GM21423 (cell line): ENCODE results near the gene AKAP8.
"Not testable (repeated sequence)": the region's sequence is repeated elsewhere in the genome, so short reads cannot be mapped to it uniquely, and the experiment has no call there.

Source experiments
- ATAC-seq: cut with Tn5 transposase; IDR thresholded peaks from one replicate; pipeline ENCODE4 v1.9.1; 2021; ENCODE audit warnings: mild to moderate bottlenecking, moderate library complexity; ENCODE audit not compliant: unreplicated experiment

The AKAP8 gene

DNA sequence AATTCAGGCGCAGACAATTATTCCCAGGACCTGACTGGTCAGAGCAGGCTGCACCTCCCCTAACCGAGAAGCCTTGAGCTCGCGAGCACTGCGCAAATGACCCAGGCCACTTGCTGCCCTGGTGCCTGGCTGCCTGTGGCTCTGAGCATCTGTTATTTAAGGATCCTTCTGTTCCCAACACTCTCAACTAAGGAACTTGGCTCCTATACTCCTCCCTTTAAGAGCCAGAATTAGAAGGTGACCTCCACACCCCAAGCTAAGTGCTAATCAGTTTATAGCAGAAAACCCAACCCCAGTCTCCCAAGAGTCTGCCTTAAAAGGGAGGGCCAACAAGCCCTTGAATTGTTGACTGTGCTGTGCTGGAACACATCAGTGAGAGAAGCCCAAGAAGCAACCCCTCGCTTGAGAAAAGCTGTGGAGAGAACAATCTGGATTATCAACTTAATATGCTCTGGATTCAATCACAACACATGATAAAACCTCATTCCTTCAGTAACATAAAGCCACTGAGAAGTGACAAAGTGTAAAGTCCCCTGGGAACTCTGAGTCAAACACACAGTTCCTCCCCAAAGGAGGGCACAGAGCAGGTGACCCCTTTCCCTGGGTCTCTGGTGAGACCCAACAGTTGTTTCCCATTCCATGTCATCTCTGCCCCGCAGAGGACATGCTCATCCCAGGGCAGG, 24.7 kb upstream of the AKAP8 start:
- no peak for ATAC-seq

DNA sequence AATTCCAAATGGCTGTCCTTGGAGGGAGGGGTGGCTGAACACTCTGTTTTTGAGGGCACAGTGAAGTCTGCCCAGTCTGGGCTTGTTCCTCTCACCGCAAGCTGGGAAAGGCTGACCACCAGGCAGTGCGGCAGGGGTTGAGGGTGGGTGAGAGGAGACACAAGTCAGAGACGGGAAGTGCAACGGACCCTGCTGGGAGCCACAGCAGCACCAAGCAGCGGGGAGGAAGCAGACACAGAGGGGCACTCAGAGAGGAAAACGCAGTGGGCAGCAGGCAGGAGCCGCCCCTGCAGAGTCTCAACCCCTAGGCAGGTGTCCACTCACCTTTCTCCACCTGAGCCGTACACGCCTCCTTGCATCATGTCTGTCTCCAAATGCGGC, 23.6 kb upstream of the AKAP8 start:
- no peak for ATAC-seq

DNA sequence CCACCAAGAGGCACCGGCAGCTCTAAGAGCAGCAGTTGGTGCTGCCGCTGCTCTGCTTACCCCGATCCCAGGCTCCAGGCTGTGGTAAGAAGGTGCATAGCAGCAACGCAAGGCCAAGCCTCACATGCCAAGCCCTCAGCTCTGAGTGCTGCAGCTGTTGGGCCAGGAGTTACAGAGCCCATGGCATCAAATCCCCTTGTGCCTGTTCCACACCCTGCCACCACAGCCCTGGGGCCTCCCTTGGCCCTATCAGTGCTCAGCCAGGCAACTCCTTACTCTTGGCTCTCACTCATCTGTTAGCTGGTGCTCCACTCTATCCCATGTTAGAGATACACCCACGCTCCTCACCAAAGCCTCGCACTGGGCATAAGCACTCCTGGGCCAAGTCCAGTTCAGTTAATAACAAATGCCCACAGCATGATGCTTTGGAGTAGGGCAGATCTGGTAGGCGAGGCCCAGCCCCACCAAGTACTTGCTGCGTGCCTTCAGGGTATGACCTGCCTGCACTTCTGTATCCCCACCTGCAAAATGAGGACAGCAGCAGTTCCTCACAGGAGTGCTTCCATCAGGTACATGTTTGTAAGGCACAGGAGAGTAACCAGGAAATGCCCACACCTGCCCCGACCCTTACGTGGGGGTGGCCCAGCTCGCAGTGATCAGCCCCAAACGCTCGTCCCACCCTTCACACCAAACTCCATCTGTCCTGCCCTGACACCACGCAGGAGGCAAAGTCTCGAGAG, 23.0 kb upstream of the AKAP8 start:
- no peak for ATAC-seq

DNA sequence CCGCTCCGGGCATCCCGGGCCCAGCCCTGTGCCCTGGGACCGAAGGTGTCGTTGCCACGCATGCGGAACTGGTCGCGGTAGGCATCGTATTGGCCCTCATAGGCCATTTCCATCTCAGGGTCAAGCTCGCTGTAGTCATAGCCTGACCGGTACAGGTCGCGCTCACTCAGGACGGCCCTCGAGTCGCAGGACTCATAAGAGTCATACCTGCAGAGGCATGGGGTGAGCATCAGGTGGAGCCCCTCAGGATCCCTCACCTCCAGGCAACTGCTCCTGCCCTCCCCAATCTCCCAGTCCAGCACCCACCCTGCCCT, 21.8 kb upstream of the AKAP8 start:
- no peak for ATAC-seq

DNA sequence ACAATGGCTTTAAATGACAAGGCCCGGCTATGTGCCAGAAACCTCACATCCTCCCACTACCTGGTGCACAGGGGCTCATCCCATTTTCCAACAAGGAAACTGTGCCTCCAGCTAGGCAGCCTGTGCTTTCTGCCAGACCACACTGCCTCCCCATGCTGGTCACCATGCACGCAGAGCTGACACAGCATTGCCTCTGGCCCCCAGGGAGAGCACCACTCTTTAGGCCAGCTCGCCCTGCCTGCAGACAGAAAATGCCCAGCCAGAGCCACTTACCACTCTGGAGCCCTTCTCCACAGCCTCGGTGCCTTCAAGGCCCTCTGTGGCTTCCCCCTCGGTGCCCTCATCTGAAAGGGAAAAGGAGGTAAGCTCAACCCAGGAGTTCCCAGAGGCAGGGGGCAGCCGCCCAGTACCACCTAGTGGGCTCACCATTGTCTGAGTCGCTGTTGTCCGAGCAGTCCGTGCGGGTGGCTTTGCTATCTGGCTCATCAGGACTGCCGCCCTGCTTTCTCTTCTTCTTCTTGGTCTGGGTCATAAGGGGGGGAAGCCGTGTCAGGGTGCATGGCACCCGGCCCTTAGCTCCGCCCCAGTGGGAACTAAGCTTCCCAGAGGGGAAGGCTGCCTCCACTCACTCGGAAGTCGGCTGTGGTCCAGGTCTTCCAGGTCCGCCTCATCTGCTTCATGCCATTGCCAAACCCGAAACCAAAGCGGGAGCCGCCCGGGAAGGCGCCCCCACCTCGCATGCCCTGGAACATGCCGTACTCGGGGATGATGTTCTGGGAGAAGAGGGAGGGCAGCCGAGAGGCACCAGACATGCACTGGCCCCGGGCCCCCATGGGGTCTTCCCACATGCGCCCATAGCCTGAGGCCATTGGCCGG, 21.2 kb upstream of the AKAP8 start:
- no peak for ATAC-seq

DNA sequence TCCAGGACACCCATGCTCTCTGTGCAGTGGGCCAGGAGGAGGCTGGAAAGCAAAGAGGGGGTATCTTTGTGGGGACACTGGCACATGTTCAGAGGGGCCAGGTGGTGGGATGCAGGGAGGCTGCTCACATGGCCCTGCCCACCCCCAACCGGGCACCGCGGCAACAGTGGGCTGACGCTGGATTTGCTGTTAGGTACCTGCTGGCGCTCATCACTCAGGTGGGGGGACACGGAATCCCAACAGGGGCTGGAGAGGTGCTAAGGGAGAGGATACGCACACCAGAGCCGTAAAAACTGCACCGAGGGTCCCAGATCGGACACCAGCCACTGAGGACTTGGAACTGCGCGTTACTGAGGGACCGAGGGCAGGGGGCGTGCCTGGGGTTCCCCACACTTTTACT, 20.0 kb upstream of the AKAP8 start:
- ATAC-seq = no peak

DNA sequence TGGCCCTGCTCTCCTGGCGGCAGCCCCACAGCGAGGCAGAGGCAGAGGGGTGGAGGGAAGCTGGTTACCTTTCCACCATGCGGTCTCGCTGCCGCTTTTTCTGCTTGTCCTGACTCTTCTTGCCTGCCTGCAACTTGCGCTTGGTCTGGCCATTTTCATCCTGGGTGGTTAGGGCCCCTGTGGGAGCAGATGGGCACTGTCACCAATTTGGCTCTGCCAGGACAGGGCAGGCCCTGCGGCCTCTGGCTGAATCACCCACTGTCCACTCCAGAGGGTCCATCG, 19.6 kb upstream of the AKAP8 start:
- ATAC-seq = no peak

DNA sequence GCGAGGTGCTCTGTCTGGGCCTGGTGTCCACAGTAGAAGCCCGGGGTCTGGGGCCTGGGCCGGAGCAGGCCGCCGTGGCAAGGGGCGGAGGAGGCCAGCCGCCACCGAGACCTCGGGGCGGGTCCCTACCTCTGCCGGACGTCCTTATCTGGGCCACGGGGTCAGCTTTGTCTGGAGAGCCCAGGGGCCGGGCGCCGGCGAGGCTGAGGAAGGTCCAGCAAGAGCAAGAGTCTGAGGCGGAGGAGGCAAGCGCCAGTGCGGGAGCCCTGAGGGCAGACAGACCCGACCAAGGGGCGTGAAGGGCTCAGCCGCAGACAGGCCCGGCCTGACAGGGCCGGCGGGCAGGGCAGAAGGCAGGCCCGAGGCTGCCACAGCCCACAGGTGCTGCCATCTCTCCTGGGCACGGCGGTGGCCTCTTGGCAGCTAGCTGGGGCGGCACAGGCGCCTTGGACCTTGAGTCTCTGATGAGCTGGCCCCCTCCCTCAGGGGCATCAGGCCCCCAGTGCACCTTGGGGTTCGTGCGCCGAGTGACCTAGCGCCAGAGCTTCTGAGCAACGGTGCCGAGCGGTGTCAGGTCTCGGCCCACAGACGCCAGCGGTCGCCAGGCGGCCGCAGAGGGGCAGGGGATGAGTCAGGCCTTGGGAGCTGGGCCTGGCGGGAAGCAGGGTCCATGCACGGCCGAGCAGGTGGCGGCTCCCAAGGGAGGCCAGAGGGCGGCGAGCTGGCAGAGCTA, 19.1 kb upstream of the AKAP8 start:
- no peak for ATAC-seq

DNA sequence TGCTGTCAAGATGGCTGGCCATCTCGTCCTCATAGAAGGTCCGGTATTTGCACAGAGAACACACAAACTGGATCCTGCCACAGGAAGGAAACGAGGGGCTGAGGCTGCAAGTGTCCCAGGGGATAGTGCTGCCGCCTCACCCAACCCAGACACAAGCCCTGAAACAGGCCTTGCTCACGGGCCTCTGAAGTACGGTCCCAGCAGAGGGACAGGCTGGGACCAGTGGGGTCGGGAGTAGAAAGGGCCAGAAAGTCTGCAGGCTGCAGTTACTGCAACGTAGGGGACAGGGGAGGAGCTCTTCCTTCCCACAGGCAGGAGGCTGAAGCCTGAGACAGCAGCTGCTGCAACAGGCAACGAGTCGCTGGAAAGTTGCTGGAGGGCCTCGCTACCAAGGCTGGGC, 18.2 kb upstream of the AKAP8 start:
- no peak for ATAC-seq

DNA sequence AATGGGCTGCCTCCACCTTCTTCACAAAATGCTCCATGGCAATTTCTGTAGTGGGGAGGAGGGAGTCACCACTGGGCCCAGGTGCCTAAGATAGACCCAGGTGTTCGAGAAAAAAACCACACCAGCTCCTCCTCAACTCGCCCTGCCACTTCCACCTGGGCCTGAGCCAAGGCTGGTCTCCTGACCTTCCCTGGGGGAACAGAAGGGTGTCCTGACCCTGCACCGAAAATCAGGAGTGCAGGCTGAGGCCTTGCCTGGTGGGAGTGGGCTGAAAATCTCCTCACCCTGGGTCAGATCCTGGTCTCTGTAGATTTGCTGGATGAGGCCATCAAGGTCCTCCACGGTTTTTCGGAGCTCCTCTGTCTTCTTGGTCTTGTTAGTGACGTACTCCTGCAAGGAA, 17.6 kb upstream of the AKAP8 start:
- no peak for ATAC-seq

DNA sequence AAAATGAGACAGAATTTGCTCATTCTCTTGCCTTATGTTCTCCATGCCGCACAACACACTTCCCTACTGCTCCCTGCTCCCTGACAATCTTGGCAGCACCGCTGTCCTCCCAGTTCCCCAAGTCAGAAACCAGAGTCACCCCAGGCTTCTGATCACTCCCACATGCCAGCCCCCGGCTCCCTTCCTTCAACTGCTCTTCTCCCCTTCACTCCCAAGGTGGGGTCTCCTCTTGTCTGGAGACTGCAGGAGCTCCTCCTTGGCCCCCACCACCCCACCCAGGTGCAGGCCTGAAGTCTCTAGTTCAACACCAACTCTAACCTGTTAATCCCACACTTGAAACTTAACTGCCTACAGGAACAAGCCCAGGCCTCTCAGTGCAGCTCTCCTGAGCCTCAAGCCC, 16.8 kb upstream of the AKAP8 start:
- ATAC-seq = no peak

DNA sequence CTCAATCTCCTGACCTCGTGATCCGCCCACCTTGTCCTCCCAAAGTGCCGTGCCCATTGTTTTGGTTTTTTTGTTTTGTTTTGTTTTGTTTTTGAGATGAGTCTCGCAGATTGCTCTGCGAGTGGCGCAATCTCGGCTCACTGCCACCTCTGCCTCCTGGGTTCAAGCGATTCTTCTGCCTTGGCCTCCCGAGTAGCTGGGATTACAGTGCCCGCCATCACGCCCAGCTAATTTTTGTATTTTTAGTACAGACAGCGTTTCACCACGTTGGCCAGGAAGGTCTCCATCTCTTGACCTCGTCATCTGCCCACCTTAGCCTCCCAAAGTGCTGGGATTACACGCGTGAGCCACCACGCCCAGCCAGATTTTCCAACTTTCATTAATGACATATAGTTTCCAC, 15.7 kb upstream of the AKAP8 start:
- ATAC-seq = not testable (repeated sequence)

DNA sequence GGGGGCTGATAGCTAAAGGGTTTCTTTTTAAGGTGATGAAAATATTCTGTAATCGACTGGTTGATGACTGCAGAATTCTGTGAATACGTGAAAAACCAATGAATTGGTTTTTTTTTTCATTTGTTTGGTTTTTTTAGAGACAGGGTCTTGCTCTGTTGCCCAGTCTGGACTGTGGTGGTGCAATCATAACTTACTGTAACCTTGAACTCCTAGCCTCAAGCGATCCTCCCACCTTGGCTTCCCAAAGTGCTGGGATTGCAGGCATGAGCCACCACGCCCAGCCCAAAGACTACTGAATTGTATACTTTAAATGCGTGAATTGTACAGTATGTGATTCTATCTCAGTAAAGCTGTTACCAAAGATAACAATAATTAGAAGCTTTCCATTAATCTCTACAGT, 14.8 kb upstream of the AKAP8 start:
- ATAC-seq = no peak

DNA sequence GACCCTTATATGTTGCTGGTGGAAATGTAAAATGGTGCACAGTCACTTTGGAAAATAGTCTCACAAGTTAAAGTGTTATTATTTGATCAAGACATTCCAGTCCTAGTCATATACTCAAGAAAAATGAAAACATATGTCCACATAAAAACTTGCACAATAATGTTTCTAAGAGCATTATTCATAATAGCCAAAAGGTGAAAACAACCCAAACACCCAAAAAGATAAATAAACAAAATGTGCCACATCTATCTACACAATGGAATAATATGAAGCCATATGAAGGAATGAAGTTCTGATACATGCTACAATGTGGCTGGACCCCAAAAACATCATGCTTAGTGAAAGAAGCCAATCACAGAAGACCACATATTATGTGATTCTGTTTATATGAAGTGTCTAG, 14.4 kb upstream of the AKAP8 start:
- no peak for ATAC-seq

DNA sequence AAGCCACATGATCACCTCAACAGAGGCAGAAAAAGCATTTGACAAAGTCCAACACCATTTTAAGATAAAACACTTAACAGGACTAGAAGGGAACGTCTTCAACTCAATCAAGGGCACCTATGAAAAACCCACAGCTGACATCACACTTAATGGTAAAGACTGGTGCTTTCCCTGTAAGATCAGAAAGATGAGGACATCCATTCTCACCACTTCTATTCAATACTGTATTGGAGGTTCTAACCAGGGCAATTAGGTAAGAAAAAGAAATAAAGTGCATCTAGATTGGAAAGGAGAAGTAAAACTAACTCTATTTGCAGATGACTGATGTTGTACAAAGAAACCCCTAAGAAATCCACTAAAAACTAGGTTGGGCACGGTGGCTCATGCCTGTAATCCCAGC, 11.2 kb upstream of the AKAP8 start:
- ATAC-seq = no peak

DNA sequence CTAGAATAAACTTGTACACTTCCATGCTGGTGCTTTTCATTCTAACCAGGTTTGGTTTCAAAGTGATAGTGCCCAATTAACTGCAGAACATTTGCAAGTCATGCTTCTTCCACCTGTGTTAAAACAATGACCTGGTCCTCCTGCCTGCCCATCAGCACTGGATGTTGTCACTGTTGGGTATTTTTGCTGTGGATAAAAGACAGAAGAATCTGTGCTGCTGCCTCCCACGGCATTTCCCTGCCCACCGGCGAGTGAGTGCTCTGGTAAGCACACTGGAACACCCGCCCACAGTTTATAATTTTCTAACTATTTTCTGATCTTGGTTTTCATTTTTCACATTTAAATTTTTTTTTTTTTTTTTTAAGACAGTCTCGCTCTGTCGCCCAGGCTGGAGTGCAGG, 2.3 kb upstream of the AKAP8 start:
- ATAC-seq = no peak

DNA sequence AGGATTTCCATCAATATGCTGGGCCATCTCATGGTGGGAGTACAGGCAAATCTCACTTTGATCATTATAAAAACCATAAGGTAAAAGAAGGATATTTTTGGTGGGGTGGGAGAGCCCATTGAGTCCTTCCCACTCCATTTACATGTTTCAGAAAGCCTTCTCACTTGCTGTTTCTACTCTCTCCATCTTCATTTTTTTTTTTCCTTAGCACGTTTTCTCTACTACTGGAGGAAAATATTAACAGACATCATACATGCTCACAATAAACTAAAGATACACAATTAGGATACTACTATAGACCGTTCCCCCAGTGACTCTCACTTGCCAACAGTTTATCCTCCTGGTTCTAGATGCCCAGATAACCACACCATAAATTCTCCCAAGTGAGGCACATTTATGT, 1.8 kb upstream of the AKAP8 start:
- ATAC-seq = no peak

DNA sequence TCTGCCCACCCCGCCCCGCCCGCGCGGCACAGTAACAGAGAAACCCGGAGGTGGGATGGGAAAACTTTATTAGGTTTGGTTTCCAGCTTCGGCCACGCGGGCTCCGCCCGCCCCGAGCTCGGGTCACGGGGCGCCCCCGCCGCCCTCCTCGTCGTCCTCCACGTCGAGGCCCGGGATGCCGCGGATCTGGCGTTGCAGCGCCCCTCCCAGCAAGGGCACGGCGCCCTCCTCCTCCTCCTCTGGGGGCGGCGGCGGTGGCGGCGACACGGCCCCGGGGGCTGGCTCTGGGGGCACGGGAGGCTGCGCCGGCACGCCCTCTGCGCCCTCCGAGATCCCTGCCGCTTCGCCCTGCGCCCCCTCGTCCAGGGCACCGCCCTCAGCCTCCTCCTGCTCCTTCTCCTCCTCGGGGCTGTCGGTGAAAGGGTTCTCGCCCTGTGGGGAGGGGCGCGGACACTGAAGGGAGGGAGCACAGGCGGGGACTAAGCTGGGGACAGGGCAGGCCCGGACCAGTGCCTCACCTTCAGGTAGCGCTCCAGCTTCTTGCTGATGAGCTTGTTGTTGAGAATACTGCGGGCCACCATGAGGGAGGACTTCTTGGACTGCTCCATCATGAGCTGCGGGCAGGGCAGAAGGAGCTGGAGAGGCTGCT, 536 bp upstream of the AKAP8 start:
- ATAC-seq = peak; percentile 15

DNA sequence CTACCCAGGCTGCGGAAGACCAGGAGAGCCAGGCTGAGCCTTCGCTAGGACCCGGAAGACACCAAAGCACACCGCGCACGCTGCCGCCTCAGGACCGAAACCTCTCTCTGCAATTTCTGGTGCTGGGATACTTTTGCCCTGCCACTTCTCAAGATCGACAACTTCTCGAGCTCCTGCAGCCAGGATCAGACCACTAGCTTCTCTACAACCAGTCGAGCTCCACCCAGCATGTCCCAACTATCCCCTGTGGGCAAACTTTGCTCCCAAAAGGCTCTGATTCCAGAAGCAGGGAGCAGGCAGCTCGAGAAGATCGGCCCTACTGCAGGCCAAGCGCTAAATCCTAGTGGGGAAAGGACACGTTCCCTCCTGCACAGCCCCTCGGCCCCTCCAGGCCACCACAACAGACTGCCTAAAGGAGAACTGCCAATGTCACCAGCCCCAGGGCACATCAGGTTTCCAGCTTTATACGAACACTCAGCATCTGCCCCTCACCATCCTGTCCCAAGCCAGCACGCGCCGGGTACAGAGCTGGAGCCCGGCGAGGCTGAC, 979 bp downstream of the AKAP8 start:
- no peak for ATAC-seq

DNA sequence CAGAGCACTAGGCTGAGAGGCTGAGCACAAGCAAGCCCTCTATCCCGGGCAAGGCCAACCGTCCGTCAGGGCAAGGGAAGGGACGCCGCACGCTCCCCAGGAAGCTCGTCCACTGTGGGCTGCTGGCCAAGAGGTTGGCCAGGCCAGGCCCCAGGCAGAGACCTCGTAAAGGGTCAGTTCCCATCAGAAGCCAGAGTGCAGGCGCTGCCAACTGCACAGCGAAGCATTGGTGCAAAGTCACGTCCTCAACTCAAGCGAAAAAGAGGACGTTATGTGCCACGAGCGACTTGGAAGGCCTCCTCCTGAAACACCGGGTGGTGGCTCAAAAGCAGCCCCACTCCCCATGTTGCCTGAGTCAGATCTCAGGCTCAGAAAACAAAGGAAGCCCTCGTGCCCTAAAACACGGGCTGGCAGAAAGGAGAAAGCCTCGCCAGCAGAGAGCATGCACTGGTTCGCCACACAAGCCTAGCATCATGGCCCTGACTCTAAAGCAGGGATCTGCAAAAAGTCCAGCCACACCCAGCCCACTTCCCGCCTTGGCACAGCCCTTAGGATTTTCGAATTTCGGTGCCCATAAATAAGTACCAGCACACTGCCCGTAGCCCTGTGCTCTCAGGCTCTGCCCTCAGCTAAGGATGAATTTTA, 4.7 kb downstream of the AKAP8 start:
- no peak for ATAC-seq
